Measurements from ENCODE around the gene CCDC57. TPM values are rescaled to one million over a fixed set of nuclear protein-coding genes. Genes with fewer than 3 reads are reported as not detected.

CCDC57 gene
- total RNA-seq, 4 donors from 2014 or later, result 27.1 to 79.9 (median 50.9) TPM

DNA sequence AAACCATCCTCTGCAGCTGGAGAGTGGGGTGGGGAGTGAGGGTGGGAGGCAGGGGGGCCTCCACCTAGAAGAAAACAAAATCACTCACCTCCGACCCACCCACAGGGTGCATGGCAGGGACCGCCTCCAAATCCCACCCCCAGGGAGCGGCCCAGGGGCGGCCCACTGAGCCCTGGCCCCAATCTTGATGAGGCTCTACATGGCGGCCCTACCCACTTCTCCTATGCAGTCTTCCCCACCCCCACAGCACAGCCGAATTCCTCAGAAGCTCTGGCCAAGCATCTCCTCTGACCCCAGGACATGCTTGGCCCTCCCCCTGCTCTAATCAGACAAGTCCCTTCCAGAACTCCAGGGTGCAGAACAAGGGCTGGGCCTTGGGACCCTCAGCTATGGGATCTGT, 96.4 kb downstream of the CCDC57 start:
- TF ChIP-seq, protein P1, sequence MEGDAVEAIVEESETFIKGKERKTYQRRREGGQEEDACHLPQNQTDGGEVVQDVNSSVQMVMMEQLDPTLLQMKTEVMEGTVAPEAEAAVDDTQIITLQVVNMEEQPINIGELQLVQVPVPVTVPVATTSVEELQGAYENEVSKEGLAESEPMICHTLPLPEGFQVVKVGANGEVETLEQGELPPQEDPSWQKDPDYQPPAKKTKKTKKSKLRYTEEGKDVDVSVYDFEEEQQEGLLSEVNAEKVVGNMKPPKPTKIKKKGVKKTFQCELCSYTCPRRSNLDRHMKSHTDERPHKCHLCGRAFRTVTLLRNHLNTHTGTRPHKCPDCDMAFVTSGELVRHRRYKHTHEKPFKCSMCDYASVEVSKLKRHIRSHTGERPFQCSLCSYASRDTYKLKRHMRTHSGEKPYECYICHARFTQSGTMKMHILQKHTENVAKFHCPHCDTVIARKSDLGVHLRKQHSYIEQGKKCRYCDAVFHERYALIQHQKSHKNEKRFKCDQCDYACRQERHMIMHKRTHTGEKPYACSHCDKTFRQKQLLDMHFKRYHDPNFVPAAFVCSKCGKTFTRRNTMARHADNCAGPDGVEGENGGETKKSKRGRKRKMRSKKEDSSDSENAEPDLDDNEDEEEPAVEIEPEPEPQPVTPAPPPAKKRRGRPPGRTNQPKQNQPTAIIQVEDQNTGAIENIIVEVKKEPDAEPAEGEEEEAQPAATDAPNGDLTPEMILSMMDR (IDR thresholded peaks at IDR 0.05), result no peak
- TF ChIP-seq POLR2A (IDR thresholded peaks at IDR 0.05), result no peak
- no peak for DNase-seq
- H3K4me3 ChIP-seq (replicated peaks in 1 of 3), result no peak overlapping the region
- H3K27ac ChIP-seq, result no peak overlapping the region
- H3K27me3 ChIP-seq, result no peaks in the 10 kb centered on the region
- peaks cover 0 to 4% of the 10 kb centered on the region in 2 donors for H3K4me1 ChIP-seq
- H3K36me3 ChIP-seq, result peaks cover 0 to 5% of the 10 kb centered on the region in 2 donors
- no peaks in the 10 kb centered on the region for H3K9me3 ChIP-seq
- intact Hi-C loops (cut with DNase I), result no loop called here
- WGBS, 2 donors, result 70 to 88% methylated on average over 4 to 6 of the region's 6 CpGs

DNA sequence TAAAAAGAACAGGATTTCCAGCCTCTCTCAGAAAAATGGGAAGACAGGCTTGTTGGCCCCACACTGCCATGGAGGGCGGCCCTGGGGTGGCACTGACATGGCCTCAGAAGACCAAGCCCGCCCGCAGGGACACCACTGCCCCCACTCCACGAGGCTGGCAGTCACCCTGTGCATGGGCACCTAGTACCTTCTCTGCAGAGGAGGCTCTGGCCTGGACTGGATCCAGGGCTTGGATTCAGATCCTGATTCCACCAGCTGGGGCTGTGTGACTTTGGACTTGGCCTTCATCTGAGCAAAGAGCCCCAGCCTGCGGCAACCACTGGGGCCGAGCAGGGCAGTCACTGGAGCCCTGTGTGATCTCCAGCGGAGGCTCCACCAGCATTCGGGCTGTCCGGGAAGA, 97.8 kb downstream of the CCDC57 start:
- Histone ChIP-seq H3K9me3 (no peaks in the 10 kb centered on the region), H3K4me1 (peaks cover 0 to 8% of the 10 kb centered on the region in 2 donors), H3K27me3 (no peaks in the 10 kb centered on the region), H3K27ac (no peak overlapping the region), H3K4me3 (replicated peaks in 1 of 3) (no peak overlapping the region), H3K36me3 (peaks cover 0 to 5% of the 10 kb centered on the region in 2 donors)
- DNase-seq, result no peak
- intact Hi-C loops (cut with DNase I), result no loop called here
- WGBS, 2 donors, result 94 to 99% methylated on average over 9 of the region's 9 CpGs
- TF ChIP-seq, protein P1 (IDR thresholded peaks at IDR 0.05), result no peak
- no peak for TF ChIP-seq POLR2A (IDR thresholded peaks at IDR 0.05)

DNA sequence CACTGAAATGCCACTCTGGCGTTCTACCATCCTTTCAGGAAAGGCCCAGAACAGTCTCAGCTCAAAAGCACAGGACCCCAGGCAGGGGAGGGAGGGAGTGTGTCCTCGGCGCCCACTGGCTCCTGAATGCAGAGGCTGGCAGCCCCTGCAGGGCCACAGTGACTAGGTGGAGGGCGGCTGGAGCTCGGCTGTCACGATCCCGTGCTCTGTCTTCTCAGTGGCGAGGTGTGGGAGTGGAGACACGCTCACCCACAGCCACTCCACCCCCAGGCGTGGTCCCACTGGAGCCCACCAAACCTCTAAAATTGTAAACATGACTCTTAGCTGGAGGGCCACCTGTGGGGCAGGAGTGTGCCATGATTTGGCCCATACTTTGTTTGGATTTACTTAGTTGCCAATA, 98.2 kb downstream of the CCDC57 start:
- peaks cover 0 to 5% of the 10 kb centered on the region in 2 donors for H3K36me3 ChIP-seq
- WGBS, 2 donors, result 97 to 98% methylated on average over 10 of the region's 10 CpGs
- intact Hi-C loops (cut with DNase I), result no loop called here
- H3K27ac ChIP-seq, result no peak overlapping the region
- no peaks in the 10 kb centered on the region for H3K27me3 ChIP-seq
- TF ChIP-seq POLR2A (IDR thresholded peaks at IDR 0.05), result no peak
- TF ChIP-seq, protein P1 (IDR thresholded peaks at IDR 0.05), result no peak
- H3K4me1 ChIP-seq, result peaks cover 0 to 10% of the 10 kb centered on the region in 2 donors
- DNase-seq, result no peak
- no peak overlapping the region for H3K4me3 ChIP-seq (replicated peaks in 1 of 3)
- no peaks in the 10 kb centered on the region for H3K9me3 ChIP-seq

DNA sequence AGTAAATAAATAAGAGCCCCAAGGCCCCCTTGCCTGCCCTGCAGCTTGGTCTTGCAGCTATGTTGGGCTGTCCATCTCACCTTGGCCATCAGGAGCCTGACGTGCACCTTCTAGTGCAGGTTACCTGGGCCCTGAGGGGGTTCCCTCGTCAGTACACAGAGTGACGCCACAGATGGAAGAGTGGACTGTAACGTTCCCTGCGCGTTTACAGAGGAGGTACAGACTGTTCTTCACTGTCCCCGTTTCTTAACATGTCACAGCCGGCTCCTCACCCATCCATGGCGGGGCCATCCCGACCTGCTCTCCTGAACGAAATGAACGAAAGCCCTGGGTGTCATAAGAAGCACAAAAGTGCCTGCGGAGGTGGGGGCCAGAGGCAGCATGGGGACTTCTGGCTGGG, 98.7 kb downstream of the CCDC57 start:
- intact Hi-C loops (cut with DNase I), result no loop called here
- Histone ChIP-seq H3K27me3 (no peaks in the 10 kb centered on the region), H3K4me1 (peaks cover 0 to 10% of the 10 kb centered on the region in 2 donors), H3K9me3 (no peaks in the 10 kb centered on the region), H3K36me3 (peaks cover 0 to 5% of the 10 kb centered on the region in 2 donors), H3K27ac (no peak overlapping the region), H3K4me3 (replicated peaks in 1 of 3) (no peak overlapping the region)
- TF ChIP-seq, protein P1 (IDR thresholded peaks at IDR 0.05), result no peak
- TF ChIP-seq POLR2A (IDR thresholded peaks at IDR 0.05), result no peak
- 93% methylated on average over 13 of the region's 13 CpGs for WGBS, 2 donors
- no peak for DNase-seq

DNA sequence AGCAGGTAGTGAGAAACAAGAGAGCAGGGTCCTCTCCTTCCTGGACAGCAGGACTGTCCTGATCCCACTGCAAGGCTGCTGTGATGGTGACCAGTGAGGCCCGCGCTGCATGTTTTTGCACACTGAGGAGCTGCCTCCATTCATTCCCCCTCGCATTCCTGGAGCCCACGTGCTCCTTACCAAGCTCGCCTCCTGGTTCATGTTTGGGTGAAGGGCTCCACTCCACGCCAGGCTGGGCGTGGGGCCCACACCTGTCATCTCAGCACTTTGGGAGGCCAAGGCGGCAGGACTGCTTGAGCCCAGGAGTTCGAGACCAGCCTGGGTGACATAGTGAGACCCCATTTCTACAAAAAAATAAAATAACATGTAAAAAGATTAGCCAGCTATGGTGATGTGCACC, 99.2 kb downstream of the CCDC57 start:
- Histone ChIP-seq H3K9me3 (no peaks in the 10 kb centered on the region), H3K27ac (no peak overlapping the region), H3K27me3 (no peaks in the 10 kb centered on the region), H3K4me3 (replicated peaks in 1 of 3) (no peak overlapping the region), H3K4me1 (peaks cover 4 to 10% of the 10 kb centered on the region in 2 donors), H3K36me3 (peaks cover 0 to 5% of the 10 kb centered on the region in 2 donors)
- intact Hi-C loops (cut with DNase I), result no loop called here
- no peak for TF ChIP-seq POLR2A (IDR thresholded peaks at IDR 0.05)
- TF ChIP-seq, protein P1 (IDR thresholded peaks at IDR 0.05), result no peak
- WGBS, 2 donors, result 81 to 91% methylated on average over 9 of the region's 9 CpGs
- no peak for DNase-seq

All from thyroid gland (tissue), 4 donors.